ENCODE results near the gene ZNF792.
A peak's percentile ranks its signal among the peaks of the same experiment; 100 is the strongest.
"Not testable (repeated sequence)": the region's sequence is repeated elsewhere in the genome, so short reads cannot be mapped to it uniquely, and the experiment has no call there.

ZNF792 gene

DNA sequence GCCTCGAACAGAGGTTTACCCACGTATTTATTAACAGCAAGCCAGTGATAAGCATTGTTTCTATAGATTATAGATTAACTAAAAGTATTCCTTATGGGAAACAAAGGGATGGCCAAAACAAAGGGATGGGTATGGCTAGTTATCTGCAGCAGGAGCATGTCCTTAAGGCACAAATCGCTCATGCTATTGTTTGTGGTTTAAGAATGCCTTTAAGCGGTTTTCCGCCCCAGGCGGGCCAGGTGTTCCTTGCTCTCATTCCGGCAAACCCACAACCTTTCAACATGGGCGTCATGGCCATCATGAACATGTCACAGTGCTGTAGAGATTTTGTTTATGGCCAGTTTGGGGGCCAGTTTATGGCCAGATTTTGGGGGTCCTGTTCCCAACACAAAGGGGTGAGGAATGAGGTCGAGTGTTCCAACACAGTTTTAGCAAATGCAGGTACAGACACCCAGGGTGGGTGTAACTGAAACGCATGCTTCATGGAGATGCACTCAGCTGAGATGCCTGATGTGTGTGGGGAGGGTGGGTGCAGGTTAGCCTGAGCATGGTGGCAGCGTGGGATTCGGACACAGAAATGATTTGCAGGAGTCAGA, 6.3 kb upstream of the ZNF792 start:
- not testable (repeated sequence) for DNase-seq (ENCODE audit: low spot score)

DNA sequence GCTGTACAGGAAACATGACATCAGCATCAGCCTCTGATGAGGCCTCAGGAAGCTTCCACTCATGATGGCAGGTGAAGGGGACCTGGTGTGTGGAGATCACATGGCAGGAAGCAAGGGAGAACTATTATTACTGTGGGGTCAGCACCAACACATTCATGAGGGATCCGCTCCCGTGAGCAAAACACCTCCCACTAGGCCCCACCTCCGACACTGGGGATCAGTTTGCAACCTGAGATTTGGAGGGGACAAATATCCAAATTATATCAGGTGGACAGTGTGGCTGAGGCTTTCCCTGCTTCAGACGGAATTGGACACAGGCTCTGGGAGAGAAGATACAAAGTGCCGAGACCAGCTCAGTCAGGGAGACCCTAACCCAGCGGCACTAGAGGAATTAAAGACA, 5.7 kb upstream of the ZNF792 start:
- DNase-seq (ENCODE audit: low spot score): no peak

DNA sequence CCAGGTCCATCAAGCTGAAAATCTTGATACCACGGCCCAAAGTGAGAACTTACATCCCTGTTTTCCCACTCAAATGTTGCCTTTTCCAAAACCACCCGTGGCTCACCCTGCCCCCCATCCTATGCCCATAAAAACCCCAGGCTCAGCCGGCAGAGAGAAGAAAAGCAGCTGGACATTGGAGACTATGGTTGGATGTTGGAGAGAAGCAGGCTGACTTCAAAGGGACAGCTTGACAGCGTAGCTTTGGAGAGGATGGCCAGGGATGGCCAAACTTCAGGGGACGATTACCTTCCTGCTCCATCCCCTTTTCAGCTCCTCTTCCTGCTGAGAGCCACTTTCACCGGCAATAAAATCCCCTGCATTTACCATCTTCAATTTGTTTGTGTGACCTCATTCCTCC, 3.5 kb upstream of the ZNF792 start:
- DNase-seq (ENCODE audit: low spot score): no peak

DNA sequence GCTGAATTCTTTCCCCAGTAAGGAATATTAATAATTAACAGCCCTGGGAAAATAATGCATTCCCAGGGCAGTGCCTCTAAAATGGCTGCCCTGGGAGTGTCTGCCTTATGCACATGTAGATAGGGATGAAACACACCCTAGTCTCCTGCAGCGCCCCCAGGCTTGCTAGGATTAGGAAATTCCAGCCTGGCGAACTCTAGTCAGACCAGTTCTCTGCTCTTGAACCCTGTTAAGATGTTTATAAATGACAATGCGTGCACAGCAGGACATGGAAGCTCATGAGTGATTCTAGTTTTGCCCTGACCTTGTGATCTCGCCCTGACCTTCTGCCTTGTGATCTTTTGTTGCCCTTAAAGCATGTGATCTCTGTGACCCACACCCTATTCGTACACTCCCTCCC, 1.5 kb upstream of the ZNF792 start:
- DNase-seq (ENCODE audit: low spot score): not testable (repeated sequence)

DNA sequence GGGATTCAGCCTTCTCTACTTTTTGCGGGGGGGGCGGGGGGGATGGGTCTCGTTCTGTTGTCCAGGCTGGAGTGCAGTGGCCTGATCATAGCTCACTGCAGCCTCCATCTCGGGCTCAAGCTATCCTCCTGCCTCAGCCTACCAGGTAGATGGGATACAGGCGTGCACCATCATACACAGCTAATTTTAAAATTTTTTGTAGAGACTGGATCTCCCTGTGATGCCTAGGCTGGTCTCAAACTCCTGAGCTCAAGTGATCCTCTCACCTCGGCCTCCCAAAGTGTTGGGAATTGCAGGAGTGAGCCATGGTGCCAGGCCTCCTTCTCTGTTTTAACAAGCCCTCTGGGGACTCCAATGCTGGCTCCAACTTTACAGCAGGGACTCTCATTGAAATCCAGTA, 569 bp upstream of the ZNF792 start:
- no peak for DNase-seq (ENCODE audit: low spot score)

DNA sequence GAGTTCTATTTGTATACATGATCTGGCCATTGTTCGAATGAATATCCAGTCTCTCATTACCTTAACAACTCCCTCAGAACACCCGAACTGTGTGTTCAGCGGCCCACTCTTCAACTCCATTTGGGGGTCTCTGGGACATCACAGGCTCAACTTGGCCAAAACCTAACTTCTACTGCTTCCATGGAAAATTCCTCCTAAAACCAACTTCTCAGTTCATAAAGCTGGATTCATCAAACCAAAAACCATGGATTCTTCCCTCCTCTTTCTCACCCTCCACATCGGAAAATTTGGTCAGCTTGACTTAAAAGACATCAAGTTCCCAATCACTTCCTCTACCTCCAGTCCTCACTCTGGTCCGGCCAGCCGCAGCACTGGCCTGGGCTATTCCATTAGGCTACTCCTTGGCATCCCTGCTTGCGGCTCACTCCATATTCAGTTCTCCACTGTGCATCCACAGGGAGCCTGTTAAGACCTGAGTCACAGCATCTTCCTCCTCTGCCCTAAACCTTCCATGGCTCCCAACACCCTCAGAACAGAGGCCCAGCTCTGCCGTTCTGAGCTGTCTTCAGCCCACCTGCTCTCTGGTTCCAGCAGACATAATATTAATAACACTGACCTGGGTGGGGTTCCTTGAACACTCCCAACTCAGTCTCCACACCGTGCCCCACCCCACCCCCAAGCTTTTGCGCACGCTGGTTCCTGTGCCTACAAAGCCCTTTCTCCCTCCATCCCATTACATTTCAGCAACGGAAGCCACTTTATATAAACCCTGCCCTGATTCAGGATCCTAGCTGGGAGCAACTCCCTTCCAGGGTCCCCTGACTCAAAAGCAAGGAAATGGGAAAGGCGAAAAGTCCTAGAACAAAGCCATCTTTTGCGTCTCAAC, 1.1 kb downstream of the ZNF792 start:
- peak; percentile 23 for DNase-seq (ENCODE audit: low spot score)

DNA sequence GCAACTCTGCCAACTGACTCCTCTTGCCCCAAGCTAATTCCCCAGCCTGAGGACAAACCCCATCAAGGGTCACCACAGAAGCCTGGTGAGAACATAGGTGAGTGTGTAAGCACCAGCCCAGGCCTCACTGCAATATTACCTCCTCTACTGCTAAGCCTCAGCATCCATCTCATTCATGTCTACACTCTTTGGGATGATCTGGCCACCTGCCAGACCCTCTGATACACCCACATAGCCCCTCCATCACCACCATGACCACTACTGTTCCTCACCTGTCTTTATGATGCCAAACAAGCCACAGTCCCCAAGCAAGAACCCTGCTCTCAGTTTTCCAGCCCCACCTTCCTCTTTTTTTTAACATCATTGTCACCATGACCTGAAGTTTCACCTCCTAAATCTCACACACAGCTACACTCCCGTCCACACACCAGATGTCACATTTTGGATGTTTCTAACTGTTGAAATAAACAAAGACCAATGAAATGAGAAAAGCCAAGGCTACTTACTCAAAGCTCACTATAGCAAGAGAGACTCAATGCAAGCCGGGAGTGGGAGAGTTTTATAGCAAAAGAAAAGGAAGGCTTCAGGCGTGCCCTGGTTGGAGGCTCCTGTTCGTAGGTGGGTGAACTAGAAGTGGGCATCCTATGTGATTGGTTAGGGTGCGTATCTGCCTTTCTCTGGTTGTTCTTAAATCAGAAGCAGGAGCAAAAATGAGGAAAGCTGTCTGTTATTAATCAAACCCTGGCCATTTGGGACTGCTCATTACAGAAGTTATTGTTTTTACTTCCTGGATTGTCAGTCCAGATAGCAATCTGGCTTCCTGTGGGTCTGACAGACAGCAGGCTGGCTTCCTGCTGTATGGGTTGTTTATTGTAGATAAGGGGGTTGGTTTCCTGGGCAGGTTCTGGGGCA, 2.0 kb downstream of the ZNF792 start:
- no peak for DNase-seq (ENCODE audit: low spot score)

DNA sequence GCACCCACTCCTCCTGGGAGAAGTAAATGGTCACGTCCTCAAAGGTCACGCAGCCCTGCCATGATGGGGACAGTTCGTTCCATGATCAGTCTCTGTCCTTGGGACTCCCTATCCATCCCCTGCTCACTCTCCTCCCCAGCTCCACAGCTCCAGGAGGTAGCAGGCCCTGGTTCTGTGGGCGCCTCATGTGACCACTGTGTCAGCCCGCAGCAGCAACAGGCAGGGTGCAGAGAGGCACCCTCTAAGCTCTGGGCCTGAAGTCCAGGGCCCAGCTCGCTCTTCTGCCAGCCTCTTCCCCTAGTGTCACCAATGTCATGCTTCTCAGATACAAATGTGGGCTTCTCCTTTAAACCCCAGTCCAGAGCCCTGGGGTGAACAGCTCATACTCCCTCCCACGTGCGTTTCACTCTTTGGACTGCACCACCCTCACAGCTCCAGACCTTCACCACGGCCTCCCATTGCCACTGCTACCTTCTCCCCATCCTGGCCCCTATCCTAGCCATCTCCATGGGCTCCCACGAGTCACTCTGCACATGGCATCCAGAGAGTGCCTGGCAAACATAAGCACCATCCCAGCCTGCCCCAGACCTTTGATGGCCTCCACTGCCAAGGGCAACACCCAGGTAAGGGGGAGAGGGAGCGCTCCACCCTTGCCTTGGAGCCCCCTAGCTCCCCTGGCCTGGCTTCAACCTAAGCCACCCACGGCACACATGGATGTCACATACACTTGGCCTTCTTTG, 2.9 kb downstream of the ZNF792 start:
- DNase-seq (ENCODE audit: low spot score): peak; percentile 8

DNA sequence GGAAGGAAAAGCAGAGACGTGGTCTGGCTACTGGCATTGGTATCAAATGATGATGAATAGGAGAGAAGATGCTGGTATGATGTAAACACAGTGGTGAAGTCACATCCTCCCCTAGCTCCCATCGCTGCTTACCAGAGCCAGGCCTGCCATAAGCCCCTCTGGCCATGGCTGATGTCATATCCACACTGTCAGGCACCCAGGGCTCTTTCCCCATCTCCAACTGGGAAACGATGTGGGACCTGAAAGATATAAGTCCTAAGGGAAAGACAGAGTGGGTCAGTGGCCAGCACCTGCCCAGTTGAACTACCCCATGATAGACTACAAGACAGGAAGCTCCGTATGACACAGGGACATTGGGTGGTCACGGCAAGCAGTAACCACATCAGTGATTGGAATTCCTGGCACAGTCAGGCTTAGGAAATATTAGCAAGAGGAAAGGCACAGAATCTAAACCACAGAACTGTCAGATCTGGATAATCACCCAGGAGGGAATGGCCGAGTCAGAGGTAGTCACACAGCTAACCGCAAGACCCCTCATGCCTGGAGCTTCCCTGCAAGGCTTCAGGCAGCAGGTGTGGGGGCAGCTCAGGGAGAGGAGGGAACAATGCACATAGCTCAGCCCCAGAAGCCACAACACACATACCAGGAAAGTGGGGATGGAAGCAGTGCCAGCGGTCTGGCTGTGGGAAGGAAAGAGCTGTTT, 3.8 kb downstream of the ZNF792 start:
- DNase-seq (ENCODE audit: low spot score): peak; percentile 31

DNA sequence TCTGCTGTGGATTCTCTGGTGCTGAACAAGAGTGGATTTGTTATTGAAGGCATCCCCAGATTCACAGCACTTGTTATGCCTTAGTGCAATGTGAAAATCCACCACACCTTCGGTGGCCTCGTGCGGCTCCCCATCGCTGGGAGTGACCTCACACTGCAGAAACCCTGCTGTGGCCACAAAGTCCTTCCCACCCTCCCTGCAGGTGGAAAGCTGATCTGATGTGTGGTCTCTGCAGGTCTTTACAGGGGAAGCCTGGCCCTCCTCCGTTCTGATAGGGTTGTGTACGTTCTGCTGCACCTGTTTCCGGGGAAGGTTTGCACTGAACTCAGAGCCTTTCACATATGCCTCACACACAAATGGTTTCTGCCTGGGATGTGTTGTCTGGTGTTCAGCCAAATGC, 5.0 kb downstream of the ZNF792 start:
- DNase-seq (ENCODE audit: low spot score): no peak

DNA sequence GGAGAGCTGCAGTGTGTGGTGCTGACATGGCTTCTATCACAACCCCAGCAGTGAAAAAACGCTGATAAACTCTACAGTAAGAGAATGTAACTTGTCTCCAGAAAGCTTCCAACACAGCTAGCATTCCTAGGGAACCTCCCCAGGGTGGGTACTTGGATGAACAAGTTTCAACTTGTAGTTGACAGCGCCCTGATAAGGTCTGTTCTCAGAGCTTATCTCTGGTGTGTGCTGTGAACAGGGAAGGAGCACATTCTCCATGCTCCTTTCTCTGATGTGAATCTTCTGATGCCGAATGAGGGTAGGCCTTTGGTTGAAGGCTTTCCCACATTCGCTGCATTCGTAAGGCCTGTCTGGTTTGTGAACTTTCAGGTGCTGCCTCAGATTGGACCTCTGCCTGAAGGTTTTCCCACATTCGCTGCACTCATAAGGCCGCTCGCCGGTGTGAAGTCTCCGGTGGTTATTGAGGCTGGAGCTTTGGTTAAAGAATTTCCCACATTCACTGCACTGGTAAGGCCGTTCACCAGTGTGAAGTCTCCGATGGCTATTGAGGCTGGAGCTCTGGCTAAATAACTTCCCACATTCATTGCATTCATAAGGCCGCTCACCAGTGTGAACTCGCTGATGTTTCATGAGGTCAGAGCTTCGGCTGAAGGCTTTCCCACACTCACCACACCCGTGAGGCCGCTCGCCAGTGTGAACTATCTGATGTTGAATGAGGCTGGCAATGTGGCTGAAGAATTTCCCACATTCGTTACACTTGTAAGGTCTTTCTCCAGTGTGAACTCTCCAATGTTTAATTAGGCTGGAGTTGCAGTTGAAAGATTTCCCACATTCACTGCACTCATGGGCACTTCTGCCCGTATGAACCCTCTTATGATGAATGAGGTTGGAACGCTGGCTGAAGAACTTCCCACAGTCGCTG, 5.9 kb downstream of the ZNF792 start:
- DNase-seq (ENCODE audit: low spot score): no peak

DNA sequence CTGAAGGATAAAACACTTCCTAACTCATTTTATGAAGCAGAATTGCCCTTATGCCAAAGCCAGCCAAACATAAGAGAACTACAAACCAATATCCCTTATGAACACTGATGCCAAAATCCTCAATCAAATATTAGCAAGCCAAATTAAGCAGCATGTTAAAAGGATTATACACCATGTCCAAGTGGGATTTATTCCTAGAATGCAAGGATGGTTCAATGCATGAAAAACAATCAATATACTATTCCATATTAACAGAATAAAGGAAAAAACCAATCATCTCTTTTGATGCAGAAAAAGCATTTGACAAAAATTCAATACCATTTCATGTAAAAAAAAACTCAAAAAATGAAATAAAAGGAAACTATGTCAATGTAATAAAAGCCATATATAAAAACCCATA, 10.9 kb downstream of the ZNF792 start:
- no peak for DNase-seq (ENCODE audit: low spot score)

DNA sequence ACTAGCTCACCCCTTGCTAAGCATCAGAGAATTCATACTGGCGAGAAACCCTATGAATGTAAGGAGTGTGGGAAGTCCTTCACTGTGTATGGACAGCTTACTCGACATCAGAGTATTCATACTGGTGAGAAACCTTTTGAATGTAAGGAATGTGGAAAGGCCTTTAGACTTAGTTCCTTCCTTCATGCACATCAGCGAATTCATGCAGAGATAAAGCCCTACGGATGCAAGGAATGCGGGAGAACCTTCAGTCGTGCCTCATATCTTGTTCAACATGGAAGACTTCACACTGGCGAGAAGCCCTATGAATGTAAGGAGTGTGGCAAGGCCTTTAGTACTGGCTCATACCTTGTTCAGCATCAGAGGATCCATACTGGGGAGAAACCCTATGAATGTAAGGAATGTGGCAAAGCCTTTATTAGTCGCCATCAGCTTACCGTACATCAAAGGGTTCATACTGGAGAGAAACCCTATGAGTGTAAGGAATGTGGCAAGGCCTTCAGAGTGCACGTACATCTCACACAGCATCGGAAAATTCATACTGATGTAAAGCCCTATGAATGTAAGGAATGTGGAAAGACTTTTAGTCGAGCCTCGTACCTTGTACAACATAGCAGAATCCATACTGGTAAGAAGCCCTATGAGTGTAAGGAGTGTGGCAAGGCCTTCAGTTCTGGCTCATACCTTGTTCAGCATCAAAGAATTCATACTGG, 20.0 kb downstream of the ZNF792 start:
- DNase-seq (ENCODE audit: low spot score): no peak

DNA sequence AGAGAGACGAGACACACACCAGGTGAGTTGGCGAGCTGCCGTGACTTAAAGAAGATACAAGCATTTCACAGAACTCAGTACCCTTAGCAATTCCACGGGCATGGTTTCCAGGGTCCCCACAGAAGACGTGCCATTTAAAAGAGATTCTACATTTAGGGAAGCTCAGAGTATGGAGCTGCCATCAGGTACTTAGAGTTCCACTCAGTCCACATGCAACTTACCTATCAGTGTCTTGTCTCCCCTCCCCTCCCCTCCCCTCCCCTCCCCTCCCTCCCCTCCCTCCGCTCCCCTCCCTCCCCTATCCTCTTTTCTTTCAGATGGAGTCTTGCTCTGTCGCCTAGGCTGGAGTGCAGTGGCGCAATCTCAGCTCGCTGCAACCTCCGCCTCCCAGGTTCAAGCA, 25.1 kb downstream of the ZNF792 start:
- no peak for DNase-seq (ENCODE audit: low spot score)

DNA sequence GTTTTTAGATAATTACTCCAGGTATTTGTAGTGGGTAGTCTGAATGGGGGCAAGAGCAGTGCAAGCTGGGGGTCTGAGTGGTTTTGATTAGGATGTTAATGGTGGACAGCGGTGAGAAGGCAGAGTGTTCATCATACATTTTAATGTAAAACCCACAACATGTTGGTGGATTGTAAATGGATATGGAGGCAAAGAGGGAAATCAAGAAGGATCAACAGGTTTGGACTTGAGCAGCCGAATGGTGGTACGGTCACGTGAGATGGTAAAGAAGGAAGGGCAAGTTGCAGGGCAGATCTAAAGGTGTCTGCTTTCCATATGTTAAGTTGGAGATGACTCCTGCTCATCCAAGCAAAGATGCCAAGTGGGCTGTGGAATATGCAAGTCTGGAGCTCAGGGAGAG, 27.8 kb downstream of the ZNF792 start:
- DNase-seq (ENCODE audit: low spot score): no peak

DNA sequence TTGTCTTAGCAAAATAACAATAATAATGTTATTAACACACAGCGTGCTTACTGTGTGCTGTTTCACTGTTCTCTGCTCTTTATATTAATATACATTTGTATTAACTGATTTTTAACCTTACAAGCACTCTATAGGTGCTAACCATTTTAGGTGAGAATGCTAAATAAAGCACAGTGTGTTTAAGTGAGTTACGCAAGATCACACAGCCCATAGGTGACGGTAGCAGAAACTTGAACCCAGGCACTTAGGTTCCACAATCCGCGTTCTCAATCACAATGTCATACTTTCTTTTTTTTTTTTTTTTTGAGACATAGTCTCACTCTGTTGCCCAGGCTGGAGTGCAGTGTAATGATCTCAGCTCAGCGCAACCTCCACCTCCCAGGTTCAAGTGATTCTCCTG, 31.5 kb downstream of the ZNF792 start:
- no peak for DNase-seq (ENCODE audit: low spot score)

DNA sequence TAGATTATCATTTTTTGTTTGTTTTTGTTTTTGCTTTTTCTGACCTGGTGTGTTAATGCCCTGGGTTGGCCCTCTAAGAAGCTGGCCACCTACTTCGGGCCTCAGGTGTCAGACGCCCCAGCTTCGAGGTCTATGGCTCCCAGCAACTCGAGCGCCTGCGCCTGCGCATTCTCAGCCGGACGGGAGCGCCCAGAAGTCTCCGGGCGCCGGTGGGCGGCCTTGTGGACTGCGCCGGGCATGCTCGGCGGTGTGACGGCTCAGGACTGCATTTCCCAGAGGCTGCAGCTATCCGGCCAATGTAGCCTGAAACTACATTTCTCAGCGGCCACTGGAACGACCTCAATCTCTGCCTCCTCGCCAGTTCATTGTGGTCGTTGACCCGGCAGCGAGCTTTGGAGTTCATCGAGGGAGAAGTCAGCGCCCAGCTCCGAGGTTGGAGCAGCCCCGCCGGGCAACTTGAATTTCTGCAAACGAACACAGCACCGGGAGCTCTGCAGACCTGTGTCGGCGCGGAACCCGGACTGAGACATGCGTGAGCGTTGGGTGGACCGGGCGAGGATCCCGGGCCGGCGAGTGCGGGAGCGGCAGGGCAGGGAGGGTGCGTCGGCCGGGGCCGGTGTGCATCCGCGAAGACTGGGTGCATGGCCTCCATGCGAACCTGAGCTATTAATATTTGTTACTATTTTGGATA, 37.2 kb downstream of the ZNF792 start, which contains the start of gene ZNF30:
Gene ZNF30, plus strand, starts transcription at position 219 of the 691 bp plus-strand sequence. CDS start 3,045 bp downstream, outside the sequence.
- DNase-seq (ENCODE audit: low spot score): peak; percentile 99

DNA sequence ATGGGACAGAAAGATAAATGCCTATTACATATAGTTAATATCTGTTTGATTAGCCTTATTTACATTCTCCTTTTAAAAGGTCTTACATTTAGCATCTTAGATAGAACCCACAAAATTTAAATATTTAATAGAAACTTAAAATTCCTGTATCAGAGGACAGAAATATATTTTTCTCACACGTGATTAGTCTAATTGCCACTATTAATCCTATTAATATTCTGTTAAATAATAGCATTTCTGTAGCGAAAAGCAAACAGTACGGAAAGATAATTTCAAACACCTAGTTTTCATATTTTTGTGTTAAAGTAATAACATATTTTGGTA, 37.7 kb downstream of the ZNF792 start:
- DNase-seq (ENCODE audit: low spot score): no peak

DNA sequence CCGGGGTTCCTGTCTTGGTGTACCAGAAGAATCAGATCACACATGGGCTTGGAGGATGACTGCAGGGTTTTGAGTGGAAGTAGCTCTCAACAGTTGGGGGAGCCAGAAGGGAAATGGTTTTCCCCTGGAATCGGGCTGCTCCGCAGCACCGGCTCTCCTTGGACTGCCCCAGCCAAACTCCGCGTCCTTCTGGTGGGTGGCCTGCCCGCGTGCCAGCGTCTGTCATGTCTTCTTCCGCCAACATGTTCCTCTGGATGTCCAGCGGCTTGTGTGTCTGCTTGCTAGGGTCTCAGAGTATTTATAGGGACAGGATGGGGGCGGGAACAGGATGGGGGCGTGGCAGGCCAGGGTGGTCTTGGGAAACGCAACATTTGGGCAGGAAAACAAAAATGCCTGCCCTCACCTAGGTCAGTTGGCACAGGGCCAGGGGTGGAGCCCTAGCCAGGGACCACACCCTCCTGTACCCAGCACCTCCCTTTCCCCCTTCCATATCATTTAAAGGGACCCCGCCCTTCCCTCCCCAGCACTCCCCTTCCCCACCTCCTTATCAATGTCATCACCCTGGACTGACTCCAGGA, 38.7 kb downstream of the ZNF792 start:
- no peak for DNase-seq (ENCODE audit: low spot score)

Measured in GM03348 (cell line).